NCI-H524 (cell line): ENCODE results near the gene C14orf132.

ENCODE experiments used
- DNase-seq, 2 experiments: peaks; one replicate each; lab custom pipeline; 2025; lab: John Stamatoyannopoulos, UW

Gene C14orf132

GRCh38 chr14:96082420-96083300, 43.5 kb downstream of the C14orf132 start:
- DNase-seq: peak; percentile 67 to 85

GRCh38 chr14:96083667-96084320, 44.6 kb downstream of the C14orf132 start:
- peak in 1 of 2 experiments; percentile 66 for DNase-seq

GRCh38 chr14:96084796-96085195, 45.6 kb downstream of the C14orf132 start:
- peak; percentile 24 to 47 for DNase-seq

GRCh38 chr14:96085369-96085768, 46.2 kb downstream of the C14orf132 start:
- DNase-seq: no peak

- DNase-seq: no peak
These were observed 46.9 kb downstream of the C14orf132 start for GRCh38 chr14:96086032-96086431.

- DNase-seq: no peak
These were observed 47.5 kb downstream of the C14orf132 start for GRCh38 chr14:96086574-96087077.

GRCh38 chr14:96088074-96088473, 48.9 kb downstream of the C14orf132 start:
- DNase-seq: peak; percentile 97 to 99

GRCh38 chr14:96088481-96088880, 49.3 kb downstream of the C14orf132 start:
- no peak for DNase-seq

GRCh38 chr14:96088911-96089310, 49.7 kb downstream of the C14orf132 start:
- DNase-seq: no peak

GRCh38 chr14:96089401-96089800, 50.2 kb downstream of the C14orf132 start:
- no peak for DNase-seq

GRCh38 chr14:96090441-96091148, 51.4 kb downstream of the C14orf132 start:
- DNase-seq: peak; percentile 100

- peak; percentile 90 to 94 for DNase-seq
These were observed 52.1 kb downstream of the C14orf132 start for GRCh38 chr14:96091149-96091693.

GRCh38 chr14:96091941-96092411, 52.8 kb downstream of the C14orf132 start:
- peak; percentile 37 to 73 for DNase-seq

GRCh38 chr14:96092936-96093335, 53.8 kb downstream of the C14orf132 start:
- no peak for DNase-seq

- DNase-seq: no peak
These were observed 55.0 kb downstream of the C14orf132 start for GRCh38 chr14:96094211-96094610.

- no peak for DNase-seq
These were observed 55.5 kb downstream of the C14orf132 start for GRCh38 chr14:96094656-96095055.

GRCh38 chr14:96095058-96095457, 55.9 kb downstream of the C14orf132 start:
- DNase-seq: no peak

GRCh38 chr14:96095581-96096476, 56.7 kb downstream of the C14orf132 start:
- peak; percentile 98 to 99 for DNase-seq

GRCh38 chr14:96096639-96097610, 57.8 kb downstream of the C14orf132 start:
- DNase-seq: peak in 1 of 2 experiments; percentile 64

- DNase-seq: no peak
These were observed 58.6 kb downstream of the C14orf132 start for GRCh38 chr14:96097752-96098151.
